GM19043 (cell line): ENCODE results near the gene SERPINB7.

Source experiments
- ATAC-seq: cut with Tn5 transposase; IDR thresholded peaks from one replicate; pipeline ENCODE4 v1.9.1; 2021; ENCODE audit warnings: low read depth; ENCODE audit not compliant: unreplicated experiment

Gene SERPINB7

DNA sequence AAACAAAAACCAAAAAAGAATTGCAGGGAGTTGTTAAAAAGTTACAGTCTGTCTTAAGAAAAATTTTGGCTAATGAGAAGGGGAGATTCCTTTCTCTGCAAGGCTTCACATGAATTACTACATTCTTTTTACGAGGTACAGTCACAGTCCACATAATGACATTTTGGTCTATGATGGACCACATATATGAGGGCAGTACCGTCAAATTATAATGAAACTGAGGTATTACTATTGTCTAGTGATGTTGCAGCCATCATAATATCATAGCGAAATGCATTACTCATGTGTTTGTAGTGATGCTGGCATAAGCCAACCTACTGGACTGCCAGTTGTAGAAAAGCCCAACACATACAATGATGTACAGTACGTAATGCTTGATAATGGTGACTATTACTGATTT lies 12.5 kb downstream of the SERPINB7 start:
- no peak for ATAC-seq

DNA sequence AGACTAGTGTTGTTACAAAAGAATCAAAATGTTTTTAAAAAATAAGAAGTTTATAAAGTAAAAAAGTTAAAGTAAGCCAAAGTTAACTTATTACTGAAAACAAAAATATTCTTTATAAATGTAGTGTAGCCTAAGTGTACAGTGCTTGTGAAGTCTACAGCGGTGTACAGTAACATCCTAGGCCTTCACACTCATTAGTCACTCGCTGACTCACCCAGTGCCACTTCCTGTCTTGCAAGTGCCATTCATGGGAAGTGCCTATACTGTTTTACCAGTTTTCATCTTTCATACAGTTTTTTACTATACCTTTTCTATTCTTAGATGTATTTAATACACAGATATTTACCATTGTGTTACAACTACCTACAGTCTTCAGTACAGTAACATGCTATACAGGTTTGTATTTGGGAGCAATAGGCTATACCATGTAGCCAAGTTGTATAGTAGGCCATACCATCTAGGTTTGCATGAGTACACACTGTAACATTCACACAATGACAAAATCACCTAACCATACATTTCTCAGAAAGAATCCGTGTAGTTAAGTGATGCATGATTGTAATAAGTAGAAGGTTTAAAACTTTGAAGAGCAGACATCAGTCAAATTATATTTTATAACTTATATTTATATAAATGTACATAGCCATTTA lies 13.4 kb downstream of the SERPINB7 start:
- ATAC-seq = peak; percentile 83

DNA sequence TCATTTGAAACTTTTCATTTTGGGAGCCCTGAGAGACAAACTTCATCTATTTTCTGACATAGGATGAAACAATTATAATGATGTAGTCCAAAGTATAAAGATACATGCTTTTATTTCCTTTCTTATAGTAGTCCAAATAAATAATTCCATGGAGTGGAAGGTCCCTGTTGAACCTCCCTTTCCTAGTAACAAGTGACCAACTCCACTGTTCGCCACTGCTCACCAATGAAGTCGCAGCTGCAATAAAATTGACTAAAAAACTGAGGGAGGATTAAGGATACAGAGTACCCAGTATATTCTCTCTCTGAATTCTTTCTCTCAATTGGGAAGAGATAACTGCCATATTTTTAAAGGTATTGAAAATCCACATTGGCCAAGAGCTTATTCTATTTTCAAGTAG lies 14.1 kb downstream of the SERPINB7 start:
- ATAC-seq = no peak

DNA sequence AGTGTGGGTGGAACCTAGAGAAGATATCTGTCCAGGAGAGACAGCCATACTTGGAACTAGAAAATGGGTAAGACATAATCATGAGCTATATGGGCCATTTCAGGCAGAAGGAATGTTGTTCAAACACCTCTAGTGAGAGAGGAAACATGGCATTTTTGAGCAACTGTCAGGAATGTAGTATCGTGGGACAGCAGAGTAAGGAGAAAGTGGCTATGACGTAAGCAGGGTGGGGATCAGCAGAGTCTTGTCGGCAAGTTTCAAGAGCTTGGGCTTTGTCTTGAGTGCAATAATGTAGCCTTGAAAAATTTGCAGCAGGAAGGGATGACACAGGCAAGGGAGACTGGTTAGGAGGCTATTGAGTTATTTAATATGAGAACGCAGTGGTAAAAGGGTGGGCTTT lies 20.4 kb downstream of the SERPINB7 start:
- ATAC-seq = no peak

DNA sequence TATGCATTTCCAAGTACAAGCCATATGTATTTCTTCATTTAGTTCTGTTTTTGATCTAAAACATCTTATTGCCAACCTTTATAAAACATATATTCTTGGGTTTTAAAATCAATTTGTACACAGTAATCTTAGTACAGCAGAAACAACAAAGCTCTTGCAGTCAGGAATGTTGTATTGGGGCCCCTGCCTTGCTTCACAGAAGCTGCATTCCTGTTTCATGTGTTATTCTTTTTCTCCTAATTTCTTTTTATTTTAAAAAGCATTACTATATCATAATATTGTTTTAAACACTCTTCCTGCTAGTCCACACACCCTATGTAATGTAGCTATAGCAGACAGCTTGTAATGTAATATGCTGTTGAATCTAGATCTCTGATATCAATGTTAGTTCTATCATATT lies 24.0 kb downstream of the SERPINB7 start:
- ATAC-seq = no peak

DNA sequence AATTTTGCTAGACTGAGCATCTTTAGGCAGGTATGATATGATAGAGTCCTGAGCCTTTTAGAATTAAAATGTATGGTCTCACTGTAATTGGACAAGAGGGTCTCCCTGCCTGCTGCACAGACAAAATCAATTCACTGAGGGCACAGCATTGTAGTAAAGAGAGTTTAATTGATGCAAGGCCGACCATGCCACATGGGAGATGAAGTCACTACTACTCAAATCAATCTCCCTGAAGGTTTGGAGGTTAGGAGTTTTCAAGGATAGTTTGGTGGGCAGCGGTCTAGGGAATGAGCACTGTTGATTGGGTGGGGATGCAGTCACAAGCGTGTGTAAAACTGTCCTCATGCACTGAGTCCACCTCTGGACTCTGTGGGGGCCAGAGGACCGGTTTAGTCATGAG lies 26.1 kb downstream of the SERPINB7 start:
- no peak for ATAC-seq

DNA sequence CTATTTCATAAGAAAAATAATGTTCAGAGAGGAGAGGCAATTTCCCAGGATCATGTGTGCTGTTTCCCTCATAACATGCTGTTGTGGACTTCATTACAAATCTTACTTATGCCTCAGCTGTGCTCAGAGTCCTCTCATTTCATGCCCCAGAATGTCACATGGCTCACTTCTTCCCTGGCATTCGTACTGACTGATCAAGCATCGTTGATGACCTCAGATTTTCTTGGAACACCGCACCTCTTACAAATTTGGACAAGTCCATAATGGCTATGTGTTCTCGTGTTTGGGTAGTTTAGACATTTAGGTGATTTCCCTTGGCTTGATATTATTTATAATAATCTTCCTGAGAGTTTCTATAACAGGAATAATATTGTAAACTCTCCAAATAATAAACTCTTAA lies 32.9 kb downstream of the SERPINB7 start:
- ATAC-seq = no peak

DNA sequence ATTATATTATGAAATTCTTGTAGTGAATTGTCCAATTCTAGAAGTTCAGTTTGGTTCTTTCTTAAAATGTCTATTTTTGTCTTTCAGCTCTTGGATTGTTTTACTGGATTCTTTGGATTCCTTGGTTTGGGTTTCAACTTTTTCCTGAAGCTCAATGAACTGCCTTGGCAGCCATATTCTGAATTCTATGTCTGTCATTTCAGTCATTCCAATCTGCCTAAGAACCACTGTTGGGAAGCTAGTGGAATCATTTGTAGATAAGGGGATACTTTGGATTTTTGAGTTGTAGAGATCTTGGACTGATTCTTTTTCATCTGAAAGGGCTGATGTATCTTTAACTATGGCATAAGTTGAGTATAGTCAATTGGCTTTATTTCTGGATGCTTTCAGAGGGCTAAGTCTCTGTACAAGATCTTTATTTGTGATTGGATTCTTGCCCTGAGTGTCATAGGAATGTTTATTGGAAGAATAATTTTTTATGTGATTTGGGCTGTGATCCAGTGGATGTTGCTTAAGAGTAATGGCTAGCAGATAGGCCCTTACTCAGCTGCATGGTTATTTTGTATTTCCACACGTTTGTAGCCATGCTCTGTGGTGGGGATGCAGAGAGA lies 42.3 kb downstream of the SERPINB7 start:
- no peak for ATAC-seq

DNA sequence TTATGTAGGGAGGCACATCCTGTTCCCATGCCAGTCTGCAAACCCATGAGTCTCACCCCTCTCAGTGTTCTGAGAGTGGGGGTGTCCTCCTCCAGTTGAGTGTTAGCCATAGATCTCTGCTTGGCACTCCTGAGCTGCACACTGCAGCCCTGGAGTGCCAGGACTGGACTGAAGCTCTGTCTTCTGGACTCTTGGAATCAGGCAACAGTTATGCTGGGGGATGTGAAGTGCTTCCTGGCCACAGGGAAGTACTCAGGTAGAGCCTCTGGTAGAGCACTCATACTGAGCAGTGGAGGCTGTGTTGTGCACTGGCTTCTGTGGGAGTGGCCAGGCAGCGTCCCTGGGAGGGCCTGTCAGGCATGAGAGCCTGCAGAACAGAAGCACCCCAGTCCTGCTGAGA lies 43.0 kb downstream of the SERPINB7 start:
- ATAC-seq = no peak

DNA sequence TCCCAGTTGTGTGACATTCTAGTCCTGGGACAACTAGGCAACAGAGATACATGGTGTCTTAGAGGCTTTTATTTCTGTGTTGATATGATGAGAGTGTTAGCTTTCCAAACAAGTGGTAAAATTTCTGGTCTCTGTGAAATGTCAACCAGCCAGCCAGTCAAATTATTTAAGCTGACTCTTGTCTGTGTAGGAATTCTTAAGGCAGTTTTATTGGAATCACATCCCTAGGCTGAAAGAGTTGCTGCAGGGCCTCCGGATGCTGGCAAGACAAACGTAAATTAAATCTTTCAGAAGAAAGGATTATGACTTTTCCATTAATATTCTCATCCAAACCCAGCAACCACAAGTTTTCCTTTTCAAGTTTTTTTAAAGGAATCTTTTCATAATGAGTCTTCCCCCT lies 44.6 kb downstream of the SERPINB7 start:
- ATAC-seq = no peak

DNA sequence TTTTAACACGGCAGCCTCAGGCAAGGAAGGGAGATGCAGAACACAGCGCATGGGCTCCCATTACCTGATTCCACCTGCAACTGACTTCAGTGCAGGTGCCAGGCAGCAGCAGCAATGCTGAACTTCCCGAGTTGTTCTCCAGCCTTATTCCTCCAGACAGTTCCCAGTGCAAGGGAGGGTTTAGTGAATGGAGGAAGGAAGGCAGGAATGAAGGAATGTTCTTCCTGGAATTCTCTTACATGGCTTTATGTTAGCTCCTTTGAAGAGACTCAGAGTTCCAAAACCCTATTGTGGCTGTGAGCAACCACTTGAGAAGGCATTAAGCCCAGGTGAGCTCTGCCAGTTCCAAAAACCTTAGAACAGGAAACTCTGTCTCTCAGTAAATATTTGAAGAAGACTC lies 45.5 kb downstream of the SERPINB7 start:
- ATAC-seq = no peak

DNA sequence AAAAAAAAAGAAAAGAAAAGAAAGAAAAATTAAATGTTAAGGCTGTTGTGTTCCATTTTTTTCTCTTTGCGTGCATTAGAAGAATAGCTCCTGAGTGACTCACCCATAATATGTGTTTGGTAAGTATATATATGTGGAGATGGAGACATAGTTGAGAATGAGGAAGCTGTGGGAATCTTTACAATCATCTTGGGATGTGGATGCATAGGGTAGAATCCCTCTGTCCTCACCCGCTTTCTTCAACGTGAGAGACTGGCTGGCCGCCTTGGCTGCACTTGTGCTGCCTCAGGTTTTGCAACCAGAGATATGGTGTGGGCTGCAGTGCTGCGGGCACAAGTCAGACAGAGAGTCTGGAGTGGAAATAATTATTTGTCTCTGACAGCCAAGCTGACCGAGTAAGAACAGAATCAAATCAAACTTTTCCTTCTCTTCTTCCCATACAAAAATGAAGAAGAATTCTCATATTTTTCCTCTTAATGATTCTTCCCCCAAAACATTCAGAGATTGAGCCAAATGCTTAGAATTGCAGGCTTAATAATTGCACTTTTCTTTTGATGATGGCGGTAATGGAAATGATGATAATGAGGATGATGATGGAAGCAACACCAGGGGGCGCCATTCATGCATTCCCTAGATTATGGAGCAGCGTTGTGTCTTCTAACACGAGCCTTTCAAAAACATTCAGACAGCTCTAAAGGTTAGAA lies 48.5 kb downstream of the SERPINB7 start:
- ATAC-seq = no peak

DNA sequence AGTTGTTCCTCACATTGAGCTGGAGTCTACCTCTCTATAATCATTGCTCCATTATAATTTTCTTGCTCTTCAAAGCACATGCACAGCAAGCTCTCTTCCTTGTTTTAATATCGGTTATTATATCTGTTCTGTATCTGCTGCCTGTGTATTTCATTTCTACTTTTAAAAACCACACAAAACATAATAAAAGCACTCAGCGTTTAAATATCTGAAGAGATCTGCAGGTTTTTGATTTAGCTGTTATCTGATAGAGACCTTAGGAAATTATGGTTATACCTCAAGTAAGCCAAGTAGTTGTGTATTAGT lies 49.0 kb downstream of the SERPINB7 start:
- ATAC-seq = no peak

DNA sequence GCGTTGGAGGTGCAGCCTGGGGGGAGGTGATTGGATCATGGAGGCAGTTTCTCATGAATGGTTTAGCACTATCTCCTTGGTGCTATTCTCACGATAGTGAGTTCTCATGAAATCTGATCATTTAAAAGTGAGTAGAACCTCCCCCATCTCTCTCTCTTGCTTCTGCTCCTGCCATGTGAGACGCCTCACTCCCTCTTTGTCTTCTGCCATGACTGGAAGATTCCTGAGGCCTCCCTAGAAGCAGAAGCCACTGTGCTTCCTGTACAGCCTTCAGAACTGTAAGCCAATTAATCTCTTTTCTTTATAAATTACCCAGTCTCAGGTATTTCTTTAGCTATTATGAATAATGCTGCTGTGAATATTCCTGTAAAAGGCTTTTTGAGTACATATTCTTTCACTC lies 52.9 kb downstream of the SERPINB7 start:
- ATAC-seq = no peak

DNA sequence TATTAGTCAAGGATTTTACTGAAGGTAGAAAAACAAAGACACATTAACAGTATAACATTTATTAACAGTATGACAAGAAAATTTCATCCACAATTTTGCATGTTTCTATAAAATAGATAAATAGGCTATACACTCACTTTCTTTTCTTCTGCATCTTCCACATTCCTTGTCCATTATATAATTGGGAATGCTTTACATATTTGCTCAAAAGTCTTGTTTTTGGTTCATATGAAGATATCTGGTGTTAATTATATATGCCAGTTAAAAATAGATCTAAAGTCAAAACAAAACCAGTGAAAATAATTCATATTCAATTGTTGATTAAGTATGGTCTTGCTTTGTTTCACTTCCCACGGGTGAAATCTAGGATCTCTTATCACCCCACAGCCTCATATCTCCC lies 53.4 kb downstream of the SERPINB7 start:
- ATAC-seq = no peak

DNA sequence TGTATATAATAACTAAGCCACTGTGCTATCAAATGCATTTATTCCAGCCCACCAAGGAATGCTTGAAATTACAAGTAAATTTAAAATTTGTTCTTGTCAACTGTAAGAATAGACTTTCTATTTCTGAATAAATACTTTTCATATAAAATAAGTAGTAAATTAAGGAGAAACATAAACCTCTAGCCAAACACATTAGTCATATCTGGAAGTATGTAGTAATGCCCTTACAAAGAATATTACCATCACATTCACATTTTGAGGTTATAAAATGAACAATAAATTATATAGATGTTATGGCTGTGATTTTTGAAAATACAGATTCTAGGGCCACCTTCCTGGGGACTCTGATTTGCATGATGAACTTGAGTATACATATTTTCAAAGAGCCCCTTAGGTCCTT lies 54.7 kb downstream of the SERPINB7 start:
- no peak for ATAC-seq

DNA sequence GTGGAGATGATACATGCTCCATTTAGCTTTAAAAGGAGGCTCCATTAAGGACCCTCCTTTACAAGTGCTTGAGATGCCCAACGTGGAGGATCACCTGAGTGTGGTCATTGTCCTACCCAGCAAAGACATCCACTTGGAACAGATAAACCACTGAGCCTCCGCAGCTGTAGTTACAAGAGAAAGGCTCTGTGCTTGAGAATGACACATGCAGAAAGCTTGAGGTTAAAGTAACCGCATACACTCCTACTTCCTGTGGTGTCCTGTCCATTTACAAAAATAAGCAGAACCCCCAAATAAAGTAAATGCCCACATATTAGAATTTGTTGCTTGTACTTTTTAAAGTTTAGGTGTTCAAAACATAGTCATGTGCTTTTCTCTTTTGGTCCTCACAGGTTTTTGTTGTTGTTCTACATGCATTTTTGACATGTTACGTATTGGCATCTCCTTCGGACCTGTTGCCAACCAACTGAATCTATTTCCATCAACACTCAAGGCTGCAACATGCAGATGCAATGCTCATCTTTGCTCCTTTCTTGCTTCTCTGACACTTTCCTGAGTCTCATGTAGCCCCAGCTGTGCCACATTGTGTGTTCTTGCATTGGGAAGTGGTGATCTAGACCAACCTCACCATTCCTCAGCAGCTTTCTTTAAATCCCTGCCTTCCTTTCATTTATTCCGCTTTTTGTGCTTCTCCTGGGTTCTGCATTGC lies 56.0 kb downstream of the SERPINB7 start:
- peak; percentile 93 for ATAC-seq

DNA sequence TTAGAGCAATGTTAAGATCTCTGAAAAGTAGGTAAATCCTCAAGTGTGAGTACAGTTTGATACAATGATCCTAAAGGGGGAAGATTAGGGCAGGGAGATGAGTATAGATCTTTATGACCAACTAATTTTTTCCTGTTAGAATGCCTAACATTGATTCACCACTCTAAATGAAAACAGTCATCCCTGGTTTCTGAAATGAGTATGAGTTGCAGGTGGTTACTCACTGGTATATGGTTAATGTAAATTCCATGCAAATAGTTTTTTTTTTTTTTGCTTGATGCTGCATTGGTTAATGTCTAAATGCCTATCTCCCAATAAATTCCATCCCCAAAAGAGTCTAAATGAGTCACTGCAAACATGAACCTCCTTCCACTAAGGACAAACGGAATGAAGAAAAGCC lies 57.3 kb downstream of the SERPINB7 start:
- ATAC-seq = peak; percentile 33

DNA sequence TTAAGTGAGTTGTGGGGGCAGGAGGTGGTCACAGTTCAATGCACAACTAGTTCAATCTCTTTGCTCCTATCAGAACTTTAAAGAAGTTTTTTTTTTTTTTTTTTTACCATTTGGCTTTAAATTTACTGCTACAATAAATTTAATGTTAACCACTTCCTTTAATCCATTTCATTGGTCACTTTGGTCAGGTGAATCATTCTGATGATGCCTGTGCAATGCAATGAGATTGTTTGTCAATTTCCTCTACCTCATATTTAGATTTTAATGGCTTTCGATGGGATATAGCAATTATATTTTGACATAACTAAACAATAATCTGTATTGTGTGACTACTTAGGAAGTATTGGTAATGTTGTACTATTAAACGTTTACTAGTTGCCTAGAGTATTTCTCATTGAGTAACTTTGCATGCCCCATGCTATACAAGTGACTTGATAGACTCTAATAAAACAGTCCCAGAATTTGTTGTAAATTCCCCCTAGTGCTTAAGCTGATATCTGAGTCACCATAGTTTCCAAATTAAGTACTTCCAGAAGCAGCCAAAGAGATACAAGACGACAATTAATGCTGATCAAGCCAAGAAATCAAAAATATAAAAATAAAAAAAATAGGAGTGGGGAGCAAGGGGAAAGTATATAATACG lies 59.4 kb downstream of the SERPINB7 start:
- ATAC-seq = no peak

DNA sequence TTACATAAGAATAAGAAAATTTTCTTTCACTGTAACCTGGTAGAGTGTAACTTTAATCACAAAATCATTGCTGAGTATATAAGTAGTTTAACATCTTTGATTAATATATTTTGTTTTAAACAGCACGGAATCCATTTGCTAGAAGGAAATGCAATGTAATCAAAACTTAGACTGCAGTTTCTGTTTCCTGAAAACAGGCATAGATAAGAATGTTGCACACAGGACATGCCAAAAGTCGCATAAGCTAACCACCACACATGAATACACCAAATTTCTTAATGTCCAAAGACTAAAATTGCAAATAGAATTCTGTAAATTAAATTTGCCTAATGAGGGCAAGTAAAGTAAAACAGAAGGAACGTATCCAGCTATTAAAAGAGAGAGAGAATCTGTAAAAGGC lies 61.2 kb downstream of the SERPINB7 start:
- no peak for ATAC-seq

DNA sequence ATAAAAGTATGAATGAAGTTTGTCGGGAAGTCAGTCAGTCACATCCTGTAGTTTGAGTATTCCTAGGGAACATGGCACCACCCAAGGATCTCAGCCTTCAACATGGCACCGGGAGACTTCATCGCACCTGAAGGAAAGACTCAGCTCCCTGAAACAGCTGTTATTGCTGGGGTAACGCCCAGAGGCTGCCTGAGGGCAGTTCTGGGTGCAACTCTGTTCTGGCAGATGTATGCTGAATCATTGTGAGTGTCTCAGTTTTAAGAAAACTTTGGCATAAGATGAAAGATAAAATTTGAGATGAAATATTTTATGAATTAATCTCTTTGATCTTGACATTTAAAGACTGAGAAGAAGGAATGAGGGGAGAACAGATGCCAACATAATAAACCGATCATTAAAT lies 62.4 kb downstream of the SERPINB7 start:
- no peak for ATAC-seq
